HEK293 (cell line): ENCODE data around the gene ADO.

Source experiments
- AEBP2 ChIP-seq: fragments of 450-650 bp; formaldehyde crosslinking; IDR thresholded peaks from 2 replicates; pipeline ENCODE4 v1.5.1; 2016; ENCODE audit warnings: missing biosample characterization, missing genetic modification characterization, borderline replicate concordance
- BCL6B ChIP-seq: fragments of 450-650 bp; formaldehyde crosslinking; IDR thresholded peaks from 2 replicates; pipeline ENCODE4 v1.5.1; 2017; ENCODE audit warnings: missing biosample characterization, missing genetic modification characterization
- CTCF ChIP-seq: fragments of 450-650 bp; formaldehyde crosslinking; IDR thresholded peaks from 2 replicates; pipeline ENCODE4 v1.5.1; 2016; ENCODE audit warnings: missing biosample characterization, missing genetic modification characterization
- REST ChIP-seq: fragments of 450-650 bp; formaldehyde crosslinking; IDR thresholded peaks from 2 replicates; pipeline ENCODE4 v1.5.1; 2016; ENCODE audit warnings: missing biosample characterization, missing genetic modification characterization
- TCF7L2 ChIP-seq: IDR thresholded peaks from 2 replicates; pipeline ENCODE4 v1.6.1; 2011; ENCODE audit warnings: low read depth, mild to moderate bottlenecking, inconsistent platforms, low read length, moderate library complexity, borderline replicate concordance
- ZNF10 ChIP-seq: fragments of 450-650 bp; formaldehyde crosslinking; IDR thresholded peaks from 2 replicates; pipeline ENCODE4 v1.5.1; 2017; ENCODE audit warnings: missing biosample characterization, missing genetic modification characterization
- ZNF114 ChIP-seq: fragments of 450-650 bp; formaldehyde crosslinking; IDR thresholded peaks from 2 replicates; pipeline ENCODE4 v1.5.0; 2017; ENCODE audit warnings: missing biosample characterization, missing genetic modification characterization
- ZNF138 ChIP-seq: fragments of 450-650 bp; formaldehyde crosslinking; IDR thresholded peaks from 2 replicates; pipeline ENCODE4 v1.5.1; 2016; ENCODE audit warnings: missing biosample characterization, missing genetic modification characterization, borderline replicate concordance
- ZNF18 ChIP-seq: fragments of 450-650 bp; formaldehyde crosslinking; IDR thresholded peaks from 2 replicates; pipeline ENCODE4 v1.5.1; 2016; ENCODE audit warnings: missing biosample characterization, missing genetic modification characterization
- ZNF394 ChIP-seq: fragments of 450-650 bp; formaldehyde crosslinking; IDR thresholded peaks from 2 replicates; pipeline ENCODE4 v1.5.1; 2016; ENCODE audit warnings: missing biosample characterization, missing genetic modification characterization, mild to moderate bottlenecking, moderate library complexity, borderline replicate concordance
- ZNF530 ChIP-seq: fragments of 450-650 bp; formaldehyde crosslinking; IDR thresholded peaks from 2 replicates; pipeline ENCODE4 v1.5.1; 2016; ENCODE audit warnings: low read depth, missing biosample characterization, missing genetic modification characterization
- ZNF558 ChIP-seq: fragments of 450-650 bp; formaldehyde crosslinking; IDR thresholded peaks from 2 replicates; pipeline ENCODE4 v1.5.1; 2016; ENCODE audit warnings: missing biosample characterization, missing genetic modification characterization
- ZNF561 ChIP-seq: fragments of 450-650 bp; IDR thresholded peaks from 2 replicates; pipeline ENCODE4 v1.5.1; 2018; ENCODE audit warnings: missing biosample characterization, missing genetic modification characterization, borderline replicate concordance
- ZNF777 ChIP-seq: fragments of 450-650 bp; formaldehyde crosslinking; IDR thresholded peaks from 2 replicates; pipeline ENCODE4 v1.5.1; 2017; ENCODE audit warnings: missing biosample characterization, missing genetic modification characterization, borderline replicate concordance

- no peak for TF ChIP-seq CTCF
- TF ChIP-seq ZNF561 (tag by site-specific recombination): no peak
- no peak for TF ChIP-seq ZNF394 (tag by site-specific recombination)
- no peak for TF ChIP-seq ZNF530
- TF ChIP-seq TCF7L2: no peak
- TF ChIP-seq REST (tag by site-specific recombination): no peak
- TF ChIP-seq BCL6B (tag by site-specific recombination): no peak
- no peak for TF ChIP-seq ZNF114 (tag by site-specific recombination)
- TF ChIP-seq ZNF138 (tag by site-specific recombination): no peak
- no peak for TF ChIP-seq AEBP2 (tag by site-specific recombination)
- no peak for TF ChIP-seq ZNF18
- no peak for TF ChIP-seq ZNF558 (tag by site-specific recombination)
- no peak for TF ChIP-seq ZNF10 (tag by site-specific recombination)
- no peak for TF ChIP-seq ZNF777 (tag by site-specific recombination)
Observed at GRCh38 chr10:62778125-62778524, 26.4 kb upstream of the ADO start.
